ENCODE results near the gene SYNE2. TPM values are rescaled to one million over a fixed set of nuclear protein-coding genes. Genes with fewer than 3 reads are reported as not detected.

Gene SYNE2
- total RNA-seq, 4 donors from 2014 or later = 101 to 162 (median 114) TPM

DNA sequence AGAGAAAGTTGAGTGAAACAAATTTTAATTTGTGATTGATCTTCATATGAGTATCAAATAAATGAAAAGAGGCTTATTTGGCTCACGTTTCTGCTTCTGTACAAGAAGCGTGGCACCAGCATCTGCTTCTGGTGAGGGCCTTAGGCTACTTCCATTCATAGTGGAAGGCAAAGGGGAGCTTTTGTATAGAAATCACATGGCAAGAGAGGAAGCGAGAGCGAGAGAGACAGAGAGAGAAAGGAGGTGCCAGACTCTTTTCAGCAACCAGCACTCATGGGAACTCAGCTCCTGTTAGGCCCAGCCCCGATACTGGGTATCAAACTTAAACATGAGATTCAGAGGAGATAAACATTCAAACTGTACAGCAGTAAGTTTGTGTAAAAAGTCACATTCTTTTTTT is 121.4 kb downstream of the SYNE2 start:
- intact Hi-C loops (cut with DNase I; ENCODE audit: low total_unique reads) = no loop called here
- Histone ChIP-seq H3K4me3 (no peak overlapping the region), H3K27ac (no peak overlapping the region), H3K27me3 (no peaks in the 10 kb centered on the region), H3K9me3 (no peaks in the 10 kb centered on the region), H3K36me3 (peaks cover 0 to 4% of the 10 kb centered on the region in 2 donors), H3K4me1 (no peaks in the 10 kb centered on the region)
- TF ChIP-seq, protein P1, sequence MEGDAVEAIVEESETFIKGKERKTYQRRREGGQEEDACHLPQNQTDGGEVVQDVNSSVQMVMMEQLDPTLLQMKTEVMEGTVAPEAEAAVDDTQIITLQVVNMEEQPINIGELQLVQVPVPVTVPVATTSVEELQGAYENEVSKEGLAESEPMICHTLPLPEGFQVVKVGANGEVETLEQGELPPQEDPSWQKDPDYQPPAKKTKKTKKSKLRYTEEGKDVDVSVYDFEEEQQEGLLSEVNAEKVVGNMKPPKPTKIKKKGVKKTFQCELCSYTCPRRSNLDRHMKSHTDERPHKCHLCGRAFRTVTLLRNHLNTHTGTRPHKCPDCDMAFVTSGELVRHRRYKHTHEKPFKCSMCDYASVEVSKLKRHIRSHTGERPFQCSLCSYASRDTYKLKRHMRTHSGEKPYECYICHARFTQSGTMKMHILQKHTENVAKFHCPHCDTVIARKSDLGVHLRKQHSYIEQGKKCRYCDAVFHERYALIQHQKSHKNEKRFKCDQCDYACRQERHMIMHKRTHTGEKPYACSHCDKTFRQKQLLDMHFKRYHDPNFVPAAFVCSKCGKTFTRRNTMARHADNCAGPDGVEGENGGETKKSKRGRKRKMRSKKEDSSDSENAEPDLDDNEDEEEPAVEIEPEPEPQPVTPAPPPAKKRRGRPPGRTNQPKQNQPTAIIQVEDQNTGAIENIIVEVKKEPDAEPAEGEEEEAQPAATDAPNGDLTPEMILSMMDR (IDR thresholded peaks at IDR 0.05) = no peak
- TF ChIP-seq POLR2A (IDR thresholded peaks at IDR 0.05) = no peak
- DNase-seq = no peak

DNA sequence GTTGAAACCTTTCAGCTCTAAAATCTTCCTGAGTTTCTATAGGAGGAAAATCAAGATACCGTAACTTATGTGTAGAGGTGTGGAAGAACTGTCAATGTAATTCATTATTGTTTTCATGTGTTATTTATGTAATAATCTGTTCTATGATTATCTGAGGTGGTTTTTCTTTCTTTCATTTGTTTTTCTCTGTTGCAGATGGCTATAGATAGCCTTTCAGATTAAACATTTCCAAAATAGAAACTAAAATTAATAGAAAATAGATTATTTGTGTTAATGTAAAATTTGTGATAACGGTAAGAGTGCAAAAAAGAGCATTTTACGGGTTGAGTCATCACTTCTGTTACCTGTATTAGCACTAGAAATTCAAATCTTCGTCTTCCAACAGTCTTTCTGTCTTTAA is 128.8 kb downstream of the SYNE2 start:
- intact Hi-C loops (cut with DNase I; ENCODE audit: low total_unique reads) = no loop called here
- no peaks in the 10 kb centered on the region for H3K9me3 ChIP-seq
- DNase-seq = no peak
- TF ChIP-seq, protein P1 (IDR thresholded peaks at IDR 0.05) = no peak
- no peak for TF ChIP-seq POLR2A (IDR thresholded peaks at IDR 0.05)
- H3K27me3 ChIP-seq = no peaks in the 10 kb centered on the region
- H3K27ac ChIP-seq = no peak overlapping the region
- H3K4me3 ChIP-seq = no peak overlapping the region
- H3K4me1 ChIP-seq = no peaks in the 10 kb centered on the region
- peaks cover 0 to 4% of the 10 kb centered on the region in 2 donors for H3K36me3 ChIP-seq

DNA sequence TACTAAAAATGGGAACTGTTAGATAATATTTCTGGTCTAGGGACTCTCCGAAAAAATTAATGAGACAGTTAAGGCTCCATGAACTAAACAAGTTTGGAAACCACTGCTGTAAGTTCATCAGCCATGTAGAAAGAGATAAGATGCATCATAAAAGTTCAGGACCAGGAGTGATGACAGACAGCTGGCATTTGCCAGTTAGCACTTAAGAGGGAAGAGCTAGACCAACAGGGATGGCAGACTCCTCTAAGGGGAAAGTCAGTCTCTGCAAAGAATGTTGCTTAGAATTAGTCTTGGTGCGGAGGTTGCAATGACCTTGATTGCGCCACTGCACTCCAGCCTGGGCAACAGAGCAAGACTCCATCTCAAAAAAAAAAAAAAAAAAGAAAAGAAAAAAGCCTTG is 129.4 kb downstream of the SYNE2 start:
- H3K36me3 ChIP-seq = peaks cover 0 to 4% of the 10 kb centered on the region in 2 donors
- H3K27me3 ChIP-seq = no peaks in the 10 kb centered on the region
- H3K9me3 ChIP-seq = no peaks in the 10 kb centered on the region
- no peak overlapping the region for H3K4me3 ChIP-seq
- H3K27ac ChIP-seq = no peak overlapping the region
- DNase-seq = no peak
- intact Hi-C loops (cut with DNase I; ENCODE audit: low total_unique reads) = no loop called here
- H3K4me1 ChIP-seq = no peaks in the 10 kb centered on the region
- TF ChIP-seq, protein P1 (IDR thresholded peaks at IDR 0.05) = no peak
- no peak for TF ChIP-seq POLR2A (IDR thresholded peaks at IDR 0.05)

DNA sequence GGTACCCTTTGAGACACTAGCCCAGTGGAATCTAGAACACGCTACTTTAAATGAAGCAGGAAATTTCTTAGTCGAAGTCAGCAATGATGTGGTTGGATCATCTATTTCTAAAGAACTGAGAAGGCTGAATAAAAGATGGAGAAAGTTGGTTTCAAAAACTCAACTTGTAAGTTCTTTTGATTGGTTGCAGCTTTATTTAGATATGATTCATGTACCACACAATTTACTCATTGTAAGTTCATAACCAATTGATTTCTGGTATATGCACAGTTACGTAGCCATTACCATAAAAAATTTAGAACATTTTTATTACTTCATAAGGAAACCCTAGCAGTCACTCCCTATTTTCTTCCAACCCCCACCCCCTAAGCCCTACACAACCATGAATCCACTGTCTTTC is 129.8 kb downstream of the SYNE2 start:
- Histone ChIP-seq H3K4me3 (no peak overlapping the region), H3K27me3 (no peaks in the 10 kb centered on the region), H3K36me3 (peaks cover 0 to 4% of the 10 kb centered on the region in 2 donors)

DNA sequence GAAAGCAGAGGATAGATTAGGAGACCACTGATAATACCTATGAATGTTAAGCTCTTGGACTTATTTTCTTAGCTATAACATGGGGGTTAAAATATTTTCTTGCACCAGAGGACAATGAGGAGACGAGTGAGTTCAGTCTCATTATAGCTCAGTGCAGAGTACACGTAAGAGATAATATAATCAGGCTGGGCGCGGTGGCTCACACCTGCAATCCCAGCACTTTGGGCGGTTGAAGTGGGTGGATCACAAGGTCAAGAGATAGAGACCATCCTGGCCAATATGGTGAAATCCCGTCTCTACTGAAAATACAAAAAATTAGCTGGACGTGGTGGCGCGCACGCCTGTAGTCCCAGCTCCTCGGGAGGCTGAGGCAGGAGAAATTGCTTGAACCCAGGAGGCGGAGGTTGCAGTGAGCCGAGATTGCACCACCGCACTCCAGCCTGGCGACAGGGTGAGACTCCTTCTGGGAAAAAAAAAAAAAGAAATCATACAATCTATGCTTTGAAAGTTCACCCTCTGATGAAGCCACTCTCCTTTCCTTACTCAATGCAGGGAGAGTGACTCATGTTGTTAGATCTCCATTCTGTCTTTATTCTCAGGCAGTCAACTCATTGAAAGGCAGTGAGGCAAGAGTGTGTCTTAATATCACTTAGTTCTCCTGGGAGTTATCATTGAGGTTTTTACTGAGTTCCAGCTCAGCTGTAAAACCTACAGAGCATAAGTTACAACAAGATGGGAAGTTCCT is 134.2 kb downstream of the SYNE2 start:
- no peaks in the 10 kb centered on the region for H3K36me3 ChIP-seq

More for the DNA sequence above, 129.8 kb downstream of the SYNE2 start:
- DNase-seq = no peak
- Histone ChIP-seq H3K27ac (no peak overlapping the region), H3K4me1 (no peaks in the 10 kb centered on the region), H3K9me3 (no peaks in the 10 kb centered on the region)
- TF ChIP-seq POLR2A (IDR thresholded peaks at IDR 0.05) = no peak
- TF ChIP-seq, protein P1 (IDR thresholded peaks at IDR 0.05) = no peak
- intact Hi-C loops (cut with DNase I; ENCODE audit: low total_unique reads) = no loop called here

More for the DNA sequence above, 134.2 kb downstream of the SYNE2 start:
- Histone ChIP-seq H3K27ac (no peak overlapping the region), H3K4me1 (no peaks in the 10 kb centered on the region), H3K27me3 (no peaks in the 10 kb centered on the region), H3K4me3 (no peak overlapping the region), H3K9me3 (no peaks in the 10 kb centered on the region)
- no peak for DNase-seq
- no peak for TF ChIP-seq POLR2A (IDR thresholded peaks at IDR 0.05)
- TF ChIP-seq, protein P1 (IDR thresholded peaks at IDR 0.05) = no peak
- intact Hi-C loops (cut with DNase I; ENCODE audit: low total_unique reads) = no loop called here
